ENCODE results near the gene ZMIZ1. TPM values are rescaled to one million over a fixed set of nuclear protein-coding genes. Genes with fewer than 3 reads are reported as not detected.

Gene ZMIZ1
- total RNA-seq, 2 donors from 2014 or later: 27.2 to 42.2 TPM

- TF ChIP-seq CTCF (IDR thresholded peaks at IDR 0.05) (no peak), POLR2A (IDR thresholded peaks at IDR 0.05) (no peak)
- H3K27me3 ChIP-seq: no peaks in the 10 kb centered on the region
- 55 to 60% methylated on average over 9 to 12 of the region's 12 CpGs for WGBS, 2 donors
- intact Hi-C loops (cut with DNase I): no loop called here
- peak overlapping the region; percentile 32 to 71 (median 56) for H3K27ac ChIP-seq
- H3K9me3 ChIP-seq: no peaks in the 10 kb centered on the region
- H3K4me1 ChIP-seq: peaks cover 81% of the 10 kb centered on the region
- H3K4me3 ChIP-seq: no peak overlapping the region
- peak in 2 of 4 donors; percentile 37 to 39 for DNase-seq
- peak; percentile 6 for ATAC-seq
- H3K36me3 ChIP-seq (replicated peaks in 1 of 2; ENCODE audit: insufficient read depth in 1 of 2, low read depth in 2 of 2): no peaks in the 10 kb centered on the region
These were observed 43.3 kb downstream of the ZMIZ1 start for GRCh38 chr10:79111846-79112614.

- H3K9me3 ChIP-seq: no peaks in the 10 kb centered on the region
- ATAC-seq (peak; percentile 11), DNase-seq (peak; percentile 31 to 68 (median 60))
- peaks cover 81% of the 10 kb centered on the region for H3K4me1 ChIP-seq
- no peaks in the 10 kb centered on the region for H3K27me3 ChIP-seq
- no peak for TF ChIP-seq CTCF (IDR thresholded peaks at IDR 0.05)
- TF ChIP-seq POLR2A (IDR thresholded peaks at IDR 0.05): no peak
- no peaks in the 10 kb centered on the region for H3K36me3 ChIP-seq (replicated peaks in 1 of 2; ENCODE audit: insufficient read depth in 1 of 2, low read depth in 2 of 2)
- peak overlapping the region; percentile 32 to 71 (median 58) for H3K27ac ChIP-seq
- intact Hi-C loops (cut with DNase I): no loop called here
- WGBS, 2 donors: 11 to 29% methylated on average over 2 to 11 of the region's 11 CpGs
- no peak overlapping the region for H3K4me3 ChIP-seq
These were observed 44.2 kb downstream of the ZMIZ1 start for GRCh38 chr10:79112881-79113431.

- ATAC-seq (no peak), DNase-seq (no peak)
- peak overlapping the region in 3 of 4 donors; percentile 32 to 71 (median 49) for H3K27ac ChIP-seq
- H3K36me3 ChIP-seq (replicated peaks in 1 of 2; ENCODE audit: insufficient read depth in 1 of 2, low read depth in 2 of 2): no peaks in the 10 kb centered on the region
- no peaks in the 10 kb centered on the region for H3K27me3 ChIP-seq
- H3K9me3 ChIP-seq: no peaks in the 10 kb centered on the region
- WGBS, 2 donors: 53 to 62% methylated on average over 9 of the region's 9 CpGs
- intact Hi-C loops (cut with DNase I): no loop called here
- H3K4me3 ChIP-seq: no peak overlapping the region
- H3K4me1 ChIP-seq: peaks cover 76% of the 10 kb centered on the region
- TF ChIP-seq CTCF (IDR thresholded peaks at IDR 0.05) (no peak), POLR2A (IDR thresholded peaks at IDR 0.05) (no peak)
These were observed 45.1 kb downstream of the ZMIZ1 start for GRCh38 chr10:79113827-79114226.

GRCh38 chr10:79115302-79115701 lies 46.5 kb downstream of the ZMIZ1 start:
- Histone ChIP-seq H3K4me3 (no peak overlapping the region), H3K36me3 (replicated peaks in 1 of 2; ENCODE audit: insufficient read depth in 1 of 2, low read depth in 2 of 2) (no peaks in the 10 kb centered on the region), H3K27ac (peak overlapping the region in 3 of 4 donors; percentile 32 to 79 (median 61)), H3K9me3 (no peaks in the 10 kb centered on the region), H3K27me3 (no peaks in the 10 kb centered on the region), H3K4me1 (peaks cover 76% of the 10 kb centered on the region)
- no peak for ATAC-seq
- TF ChIP-seq CTCF (IDR thresholded peaks at IDR 0.05) (no peak), POLR2A (IDR thresholded peaks at IDR 0.05) (no peak)
- WGBS, 2 donors: 77 to 82% methylated on average over 4 of the region's 4 CpGs
- intact Hi-C loops (cut with DNase I): no loop called here
- DNase-seq: no peak

Measured in body of pancreas (tissue), 4 donors.